ENCODE measurements around the gene GABRB3.

DNA sequence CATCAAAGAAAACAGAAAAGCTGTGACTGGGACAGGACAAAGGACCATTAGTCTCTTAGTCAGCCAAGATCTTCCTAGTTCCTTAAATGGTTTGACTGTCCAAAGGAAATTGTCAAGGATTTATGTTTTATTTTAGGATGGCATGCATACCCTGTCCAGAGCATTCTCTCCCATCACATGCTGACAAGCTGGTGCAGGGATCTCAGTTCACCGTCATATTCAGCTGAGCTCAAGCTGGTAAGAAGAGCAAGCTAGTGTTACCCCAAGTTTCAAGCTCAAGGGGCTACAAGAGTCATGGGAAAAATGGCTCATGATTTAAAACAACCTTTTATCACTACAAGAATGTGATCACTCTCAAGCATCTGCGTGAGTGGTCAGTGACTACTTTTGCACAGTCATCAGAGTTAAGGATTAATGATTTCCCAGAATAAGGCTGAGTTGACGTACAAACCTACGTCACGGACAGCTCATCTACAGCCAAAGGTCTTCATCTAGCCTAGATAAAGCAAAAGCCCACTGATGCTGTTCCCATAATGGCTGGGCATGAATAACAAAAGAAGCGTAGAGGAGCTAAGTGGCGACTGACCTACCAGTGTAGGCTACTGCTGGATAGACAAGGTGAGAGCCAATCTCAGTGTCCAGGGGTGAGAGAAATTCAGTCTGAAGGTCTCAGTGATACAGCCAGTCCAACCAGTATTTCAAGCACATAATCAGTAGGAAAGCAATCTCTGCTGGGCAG is 157.5 kb downstream of the GABRB3 start:
- TF ChIP-seq, protein P1, sequence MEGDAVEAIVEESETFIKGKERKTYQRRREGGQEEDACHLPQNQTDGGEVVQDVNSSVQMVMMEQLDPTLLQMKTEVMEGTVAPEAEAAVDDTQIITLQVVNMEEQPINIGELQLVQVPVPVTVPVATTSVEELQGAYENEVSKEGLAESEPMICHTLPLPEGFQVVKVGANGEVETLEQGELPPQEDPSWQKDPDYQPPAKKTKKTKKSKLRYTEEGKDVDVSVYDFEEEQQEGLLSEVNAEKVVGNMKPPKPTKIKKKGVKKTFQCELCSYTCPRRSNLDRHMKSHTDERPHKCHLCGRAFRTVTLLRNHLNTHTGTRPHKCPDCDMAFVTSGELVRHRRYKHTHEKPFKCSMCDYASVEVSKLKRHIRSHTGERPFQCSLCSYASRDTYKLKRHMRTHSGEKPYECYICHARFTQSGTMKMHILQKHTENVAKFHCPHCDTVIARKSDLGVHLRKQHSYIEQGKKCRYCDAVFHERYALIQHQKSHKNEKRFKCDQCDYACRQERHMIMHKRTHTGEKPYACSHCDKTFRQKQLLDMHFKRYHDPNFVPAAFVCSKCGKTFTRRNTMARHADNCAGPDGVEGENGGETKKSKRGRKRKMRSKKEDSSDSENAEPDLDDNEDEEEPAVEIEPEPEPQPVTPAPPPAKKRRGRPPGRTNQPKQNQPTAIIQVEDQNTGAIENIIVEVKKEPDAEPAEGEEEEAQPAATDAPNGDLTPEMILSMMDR (IDR thresholded peaks at IDR 0.05), result no peak
- no peak for TF ChIP-seq POLR2A (IDR thresholded peaks at IDR 0.05)

Measured in Peyer's patch (tissue), 4 donors.